ENCODE measurements around the gene AGFG1. TPM values are rescaled to one million over a fixed set of nuclear protein-coding genes. Genes with fewer than 3 reads are reported as not detected.

The AGFG1 gene
- total RNA-seq, 1 experiment from 2014 or later, result 122 TPM

- POLR2A ChIA-PET (ENCODE audit: low non-redundant PET), result no interaction called here
- Histone ChIP-seq H3K27me3 (replicated peaks; ENCODE audit: insufficient read depth, low read depth, low read length, poor library complexity) (no peaks in the 10 kb centered on the region), H3K4me1 (ENCODE audit: insufficient read depth, low read length, poor library complexity, severe bottlenecking) (no peaks in the 10 kb centered on the region), H3K4me3 (ENCODE audit: low read depth, low read length, poor library complexity, severe bottlenecking) (no peak overlapping the region), H3K27ac (ENCODE audit: low read depth, low read length, poor library complexity, severe bottlenecking) (no peak overlapping the region), H3K9me3 (ENCODE audit: low read depth, low read length, poor library complexity, severe bottlenecking) (no peaks in the 10 kb centered on the region), H3K36me3 (ENCODE audit: insufficient read depth, low read length, poor library complexity, severe bottlenecking) (no peaks in the 10 kb centered on the region)
- DNase-seq (ENCODE audit: low spot score), result no peak
- intact Hi-C loops (cut with micrococcal nuclease; ENCODE audit: unreplicated experiment), result no loop called here
- CTCF ChIA-PET, result no interaction called here
- TF ChIP-seq CTCF (conservative IDR thresholded peaks at IDR 0.05; ENCODE audit: low read depth, low read length), result no peak
- no peak for TF ChIP-seq EZH2 (IDR thresholded peaks at IDR 0.05; ENCODE audit: borderline replicate concordance, low read depth, low read length, poor library complexity, severe bottlenecking)
- no TSS peak for BruUV-seq (replicated peaks)
Observed at GRCh38 chr2:227439214-227439613, 32.7 kb upstream of the AGFG1 start.

- Histone ChIP-seq H3K27me3 (replicated peaks; ENCODE audit: insufficient read depth, low read depth, low read length, poor library complexity) (no peaks in the 10 kb centered on the region), H3K4me3 (ENCODE audit: low read depth, low read length, poor library complexity, severe bottlenecking) (no peak overlapping the region), H3K4me1 (ENCODE audit: insufficient read depth, low read length, poor library complexity, severe bottlenecking) (peaks cover 3% of the 10 kb centered on the region), H3K36me3 (ENCODE audit: insufficient read depth, low read length, poor library complexity, severe bottlenecking) (no peaks in the 10 kb centered on the region), H3K27ac (ENCODE audit: low read depth, low read length, poor library complexity, severe bottlenecking) (no peak overlapping the region), H3K9me3 (ENCODE audit: low read depth, low read length, poor library complexity, severe bottlenecking) (no peaks in the 10 kb centered on the region)
- ChIA-PET POLR2A (ENCODE audit: low non-redundant PET) (no interaction called here), CTCF (no interaction called here)
- no TSS peak for BruUV-seq (replicated peaks)
- no peak for TF ChIP-seq CTCF (conservative IDR thresholded peaks at IDR 0.05; ENCODE audit: low read depth, low read length)
- no peak for TF ChIP-seq EZH2 (IDR thresholded peaks at IDR 0.05; ENCODE audit: borderline replicate concordance, low read depth, low read length, poor library complexity, severe bottlenecking)
- DNase-seq (ENCODE audit: low spot score), result no peak
- intact Hi-C loops (cut with micrococcal nuclease; ENCODE audit: unreplicated experiment), result no loop called here
Observed at GRCh38 chr2:227442639-227443038, 29.3 kb upstream of the AGFG1 start.

- Histone ChIP-seq H3K4me3 (ENCODE audit: low read depth, low read length, poor library complexity, severe bottlenecking) (no peak overlapping the region), H3K27me3 (replicated peaks; ENCODE audit: insufficient read depth, low read depth, low read length, poor library complexity) (no peaks in the 10 kb centered on the region), H3K9me3 (ENCODE audit: low read depth, low read length, poor library complexity, severe bottlenecking) (no peaks in the 10 kb centered on the region), H3K4me1 (ENCODE audit: insufficient read depth, low read length, poor library complexity, severe bottlenecking) (peaks cover 11% of the 10 kb centered on the region), H3K36me3 (ENCODE audit: insufficient read depth, low read length, poor library complexity, severe bottlenecking) (no peaks in the 10 kb centered on the region), H3K27ac (ENCODE audit: low read depth, low read length, poor library complexity, severe bottlenecking) (no peak overlapping the region)
- ChIA-PET POLR2A (ENCODE audit: low non-redundant PET) (interaction anchor here (0.7 kb wide), 1 partner anchor 68 kb away, joined by 3 read pairs; no protein-coding TSS in a partner anchor), CTCF (no interaction called here)
- DNase-seq (ENCODE audit: low spot score), result no peak
- no peak for TF ChIP-seq EZH2 (IDR thresholded peaks at IDR 0.05; ENCODE audit: borderline replicate concordance, low read depth, low read length, poor library complexity, severe bottlenecking)
- TF ChIP-seq CTCF (conservative IDR thresholded peaks at IDR 0.05; ENCODE audit: low read depth, low read length), result no peak
- intact Hi-C loops (cut with micrococcal nuclease; ENCODE audit: unreplicated experiment), result no loop called here
- BruUV-seq (replicated peaks), result no TSS peak
Observed at GRCh38 chr2:227443889-227444568, 27.9 kb upstream of the AGFG1 start.

All from A673 (cell line).